HG03342 (cell line): ENCODE data around the gene ERMARD.

Source experiments
- ATAC-seq: cut with Tn5 transposase; IDR thresholded peaks from one replicate; pipeline ENCODE4 v1.9.1; 2021; ENCODE audit warnings: mild to moderate bottlenecking, moderate library complexity; ENCODE audit not compliant: unreplicated experiment

ERMARD gene

GRCh38 chr6:169824848-169825557, 73.6 kb downstream of the ERMARD start:
- ATAC-seq = no peak

GRCh38 chr6:169825558-169826225, 74.3 kb downstream of the ERMARD start:
- no peak for ATAC-seq

GRCh38 chr6:169826697-169827096, 75.3 kb downstream of the ERMARD start:
- ATAC-seq = no peak

GRCh38 chr6:169827290-169827717, 75.9 kb downstream of the ERMARD start:
- no peak for ATAC-seq

GRCh38 chr6:169828176-169828575, 76.8 kb downstream of the ERMARD start:
- ATAC-seq = no peak

GRCh38 chr6:169829786-169830185, 78.4 kb downstream of the ERMARD start:
- no peak for ATAC-seq

- no peak for ATAC-seq
These were observed 79.5 kb downstream of the ERMARD start for GRCh38 chr6:169830876-169831275.
